GM18907 (cell line): Measurements from ENCODE around the gene FAM98A.

Experiments used
- ATAC-seq: cut with Tn5 transposase; IDR thresholded peaks from one replicate; pipeline ENCODE4 v1.9.1; 2021; ENCODE audit warnings: mild to moderate bottlenecking, moderate library complexity; ENCODE audit not compliant: unreplicated experiment

Gene FAM98A

DNA sequence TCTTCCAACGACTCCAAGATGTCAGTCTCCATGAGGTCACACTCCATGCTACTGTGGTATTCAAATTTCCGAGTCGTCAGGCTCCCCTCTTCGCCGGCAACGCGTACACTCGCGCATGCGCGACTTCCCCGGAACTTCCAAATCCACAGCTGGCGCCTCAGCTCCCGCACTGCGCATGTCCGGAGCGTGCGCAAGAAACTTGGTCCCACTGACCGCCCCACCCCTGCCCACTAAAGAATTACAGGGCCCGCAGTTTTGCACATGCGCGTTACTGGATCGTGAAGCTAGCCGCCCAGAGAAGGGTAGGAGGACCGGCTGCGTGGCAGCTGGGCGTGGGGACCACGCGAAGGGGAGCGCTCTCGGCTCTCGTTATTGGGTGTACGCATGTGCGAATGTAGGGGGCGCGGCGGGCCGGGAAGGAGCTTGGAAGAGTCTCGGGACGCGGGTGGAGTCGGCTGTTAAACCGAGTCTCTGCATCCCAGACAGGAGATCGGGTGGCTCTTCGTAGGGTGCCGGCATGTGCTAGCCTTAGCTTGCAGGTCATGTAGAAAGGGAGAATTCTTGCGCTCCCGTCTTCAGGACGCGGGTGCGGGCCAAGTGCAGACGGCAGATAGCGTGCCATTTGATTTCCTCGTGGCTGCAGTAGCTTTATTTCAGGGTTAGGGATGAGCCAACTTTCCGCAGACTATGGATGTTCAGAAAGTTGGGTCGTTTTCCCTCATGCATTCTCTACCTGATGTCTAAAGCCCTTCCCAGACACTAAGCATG lies at the start of gene FAM98A:
Gene FAM98A (minus strand): TSS at position 125 of the 768 bp plus-strand sequence. CDS start 78 bp downstream, at position 47.
- ATAC-seq: peak; percentile 96

DNA sequence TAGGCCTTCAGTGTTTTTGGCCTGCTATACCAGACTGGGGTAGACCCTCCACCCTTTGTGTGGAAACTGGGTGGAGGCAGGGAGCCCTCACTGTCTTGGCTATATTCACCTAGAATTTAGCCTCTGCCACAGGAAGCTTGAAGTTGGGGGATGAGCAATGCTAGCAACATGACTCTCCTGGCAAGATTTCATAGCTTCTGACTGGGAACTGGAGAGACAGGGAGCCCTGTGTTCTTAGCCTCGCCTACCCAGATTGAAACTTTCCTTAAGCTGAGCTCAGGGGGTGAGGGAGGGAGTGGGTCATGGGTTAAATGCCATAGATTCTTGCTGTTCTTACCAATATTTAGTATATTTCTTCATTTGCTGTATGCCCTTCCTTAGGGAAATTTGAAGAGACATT lies 46.8 kb upstream of the FAM98A start:
- no peak for ATAC-seq

DNA sequence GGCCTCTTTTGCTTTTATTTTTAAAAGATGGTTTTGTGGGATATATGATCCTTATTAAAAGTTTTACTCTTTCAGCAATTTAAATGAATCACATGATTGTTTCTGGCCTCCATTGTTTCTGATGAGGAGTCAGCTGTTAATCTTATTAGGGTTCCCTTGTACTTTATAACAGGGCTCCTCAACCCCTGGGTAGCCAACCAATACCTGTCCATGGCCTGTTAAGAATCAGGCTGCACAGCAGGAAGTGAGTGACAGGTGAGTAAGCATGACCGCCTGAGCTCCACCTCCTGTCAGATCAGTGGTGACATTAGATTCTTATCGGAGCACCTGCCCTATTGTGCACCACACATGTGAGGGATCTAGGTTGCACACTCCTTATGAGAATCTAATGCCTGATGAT lies 45.1 kb upstream of the FAM98A start:
- ATAC-seq: no peak

DNA sequence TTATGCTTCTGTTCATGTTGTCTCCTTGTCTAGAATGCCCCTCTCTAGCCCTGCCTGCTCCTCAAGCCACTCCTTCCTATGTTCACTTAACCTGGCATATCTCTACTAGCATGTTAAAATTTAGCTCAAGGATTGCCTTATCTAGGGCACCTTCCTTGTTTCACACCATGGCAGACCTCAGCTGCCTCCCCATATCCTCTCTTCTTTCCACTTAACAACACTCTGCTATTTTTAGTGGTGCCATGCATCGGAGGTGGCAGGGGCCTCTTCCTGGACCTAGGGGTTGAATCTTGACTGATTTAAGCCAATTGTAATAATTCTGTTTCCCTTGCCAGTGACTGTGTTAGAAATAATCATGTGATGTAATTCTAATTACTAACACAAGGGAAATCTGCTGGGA lies 36.9 kb upstream of the FAM98A start:
- no peak for ATAC-seq

DNA sequence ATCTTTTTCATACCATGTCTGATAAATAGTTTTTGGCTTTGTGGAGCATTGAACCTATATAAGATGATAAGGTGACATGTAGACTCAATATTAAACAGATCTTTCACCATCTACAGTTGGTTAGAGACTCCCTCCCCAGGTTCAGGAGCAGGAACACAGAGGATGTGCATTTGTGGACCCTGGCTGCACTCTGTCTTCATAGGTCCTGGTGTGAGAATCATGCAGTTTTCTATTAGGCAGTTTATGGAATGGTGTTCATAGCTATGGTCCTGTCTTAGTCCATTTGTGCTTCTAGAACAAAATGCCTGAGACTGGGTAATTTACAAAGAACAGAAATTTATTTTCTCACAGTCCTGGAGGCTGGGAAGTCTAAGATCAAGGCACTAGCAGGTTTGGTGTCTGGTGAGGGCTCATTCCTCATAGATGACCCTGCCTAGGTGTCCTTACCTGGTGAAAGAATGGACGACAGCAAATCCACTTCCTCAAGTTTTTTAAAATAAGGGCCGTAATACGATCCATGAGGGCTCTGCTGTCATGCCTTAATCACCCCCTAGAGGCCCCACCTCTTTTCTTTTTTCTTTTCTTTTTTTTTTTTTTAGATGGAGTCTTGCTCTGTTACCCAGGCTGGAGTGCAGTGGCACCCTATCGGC lies 35.3 kb upstream of the FAM98A start:
- no peak for ATAC-seq

DNA sequence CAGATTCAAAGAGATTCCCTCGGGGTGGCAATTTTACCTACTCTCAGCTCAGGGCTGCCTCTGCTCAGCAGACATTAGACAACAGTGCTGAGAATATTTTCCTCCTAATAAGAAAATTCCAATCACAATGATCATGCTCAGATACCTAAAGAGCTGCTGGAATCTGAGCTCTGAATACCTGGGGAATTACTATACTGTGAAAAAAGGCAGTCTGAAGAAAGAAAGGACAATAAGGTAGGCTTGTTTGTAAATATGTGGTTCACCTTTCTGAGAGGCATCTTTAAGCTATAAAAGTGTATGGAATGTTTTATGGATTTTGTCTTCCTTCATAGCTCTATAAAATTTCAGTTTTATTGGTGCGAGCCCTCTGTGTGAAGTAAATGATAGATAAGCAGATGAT lies 34.2 kb upstream of the FAM98A start:
- no peak for ATAC-seq

DNA sequence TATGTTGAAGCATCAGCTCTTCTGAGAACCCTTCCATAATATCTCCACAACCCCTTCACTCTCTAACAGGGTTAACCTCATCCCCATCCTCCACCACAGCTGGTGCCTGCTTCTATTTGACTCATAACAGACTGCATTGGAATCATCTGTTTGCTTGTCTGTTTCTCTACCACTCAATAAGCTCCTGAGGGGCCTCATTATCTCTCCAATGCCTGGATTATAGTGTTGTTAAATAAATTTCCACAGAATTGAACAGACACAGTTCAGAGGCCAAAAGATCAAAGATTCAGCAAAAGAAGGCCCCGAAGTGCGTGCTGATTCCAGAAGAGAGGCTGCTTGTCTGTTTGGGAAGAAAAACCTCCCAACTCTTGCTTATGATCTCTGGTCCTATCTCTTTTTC lies 33.7 kb upstream of the FAM98A start:
- no peak for ATAC-seq

DNA sequence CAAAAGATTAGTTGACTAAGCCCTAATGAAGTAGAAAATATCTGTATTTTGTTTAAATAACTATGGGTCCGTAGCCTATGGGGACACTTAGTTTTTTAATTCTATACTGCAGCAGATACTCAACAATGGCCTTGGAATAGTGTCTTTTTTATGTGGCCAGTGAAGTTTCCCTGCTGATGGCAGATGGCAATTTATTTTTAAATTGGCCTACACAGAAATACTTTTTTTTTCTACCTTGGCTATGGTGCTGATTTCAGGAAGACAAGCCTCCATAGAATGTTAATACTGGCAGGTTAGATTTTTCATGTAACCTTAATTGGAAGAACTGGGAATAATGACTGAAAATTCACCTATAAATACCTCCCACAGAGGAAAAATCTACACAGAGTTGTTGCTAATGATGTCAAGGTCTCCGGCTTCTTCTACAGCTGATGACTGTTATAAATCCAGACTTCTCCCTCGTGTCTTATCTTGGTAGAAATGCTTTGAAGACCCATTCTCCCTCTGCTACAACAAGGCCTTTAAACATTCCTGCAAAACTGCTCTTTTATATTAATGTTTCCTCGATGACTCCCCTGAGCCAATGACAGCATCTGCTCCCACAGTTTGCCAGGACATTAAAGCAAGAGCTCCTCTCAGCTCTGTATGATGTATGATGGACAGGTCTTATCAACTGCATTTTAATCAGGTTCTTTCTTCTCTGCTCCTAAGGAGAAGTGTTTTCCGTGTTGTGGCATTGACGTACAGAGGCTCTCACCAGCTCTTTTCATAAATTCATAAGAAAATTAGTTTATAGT lies 29.1 kb upstream of the FAM98A start:
- ATAC-seq: no peak

DNA sequence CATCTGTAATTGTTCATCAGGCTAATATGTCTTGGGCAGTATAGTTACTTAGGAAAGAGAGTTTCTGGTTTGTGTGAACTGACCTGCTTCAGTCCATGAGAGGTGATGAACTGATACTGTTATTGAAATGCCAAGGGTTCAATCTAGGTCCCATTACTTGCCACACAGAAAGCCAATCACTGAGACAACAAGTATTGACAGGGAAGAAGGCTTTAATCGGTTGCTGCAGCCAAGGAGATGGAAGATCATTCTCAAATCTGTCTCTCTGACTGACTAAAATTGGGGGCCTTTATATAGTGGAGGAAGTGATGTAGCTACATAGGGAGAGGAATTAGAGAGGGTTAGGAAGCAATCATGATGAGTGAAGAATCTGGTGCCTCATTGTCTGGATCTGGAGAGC lies 19.9 kb upstream of the FAM98A start:
- ATAC-seq: no peak

DNA sequence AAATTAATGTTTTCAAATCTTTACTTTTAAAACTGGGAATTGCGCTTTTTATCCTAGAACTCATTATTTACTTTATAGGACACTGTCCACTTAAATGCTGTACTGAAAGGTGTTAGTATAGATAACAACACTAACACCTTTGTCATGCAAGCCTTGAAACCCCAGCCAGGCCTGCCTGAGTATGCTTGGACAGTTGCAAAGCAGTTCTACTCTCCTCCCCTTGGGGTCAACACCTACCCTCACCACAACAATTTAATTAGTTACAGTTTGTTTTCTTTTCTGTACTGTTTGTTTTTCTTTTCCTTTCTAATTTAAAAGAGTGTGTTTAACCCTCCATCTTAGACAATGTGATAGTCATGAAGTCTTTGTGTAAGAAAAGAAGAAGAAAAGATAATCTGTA lies 18.9 kb upstream of the FAM98A start:
- no peak for ATAC-seq

DNA sequence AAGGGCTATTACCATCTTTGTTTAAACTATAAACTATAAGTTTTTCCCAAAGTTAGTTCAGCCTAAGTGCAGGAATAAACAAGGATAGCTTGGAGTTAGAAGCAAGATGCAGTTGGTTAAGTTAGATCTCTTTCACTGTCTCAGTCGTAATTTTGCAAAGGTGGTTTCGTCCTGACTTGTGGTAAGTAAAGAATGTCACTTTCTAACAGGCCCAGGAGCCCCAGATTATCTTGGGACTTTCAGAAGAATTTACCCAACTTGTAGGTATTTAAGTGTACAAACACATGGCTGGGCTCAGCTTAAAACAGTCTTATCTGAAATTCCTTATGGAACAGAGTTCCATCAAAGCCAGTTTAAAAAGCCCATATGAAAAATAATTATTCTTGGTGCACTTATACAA lies 18.3 kb upstream of the FAM98A start:
- ATAC-seq: no peak

DNA sequence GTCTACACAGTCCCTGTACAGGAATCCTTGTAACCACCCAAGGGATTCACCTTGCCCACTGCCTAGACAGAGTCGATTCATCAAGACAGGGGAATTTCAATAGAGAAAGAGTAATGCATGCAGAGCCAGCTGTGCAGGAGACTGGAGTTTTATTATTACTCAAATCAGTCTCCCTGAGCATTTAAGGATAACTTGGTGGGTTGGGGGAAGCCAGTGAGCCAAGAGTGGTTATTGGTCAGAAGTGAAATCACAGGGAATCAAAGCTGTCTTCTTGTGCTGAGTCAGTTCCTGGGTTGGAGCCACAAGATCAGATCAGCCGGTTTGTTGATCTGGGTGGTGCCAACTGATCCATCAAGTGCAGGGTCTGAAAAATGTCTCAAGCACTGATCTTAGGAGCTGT lies 17.8 kb upstream of the FAM98A start:
- no peak for ATAC-seq

DNA sequence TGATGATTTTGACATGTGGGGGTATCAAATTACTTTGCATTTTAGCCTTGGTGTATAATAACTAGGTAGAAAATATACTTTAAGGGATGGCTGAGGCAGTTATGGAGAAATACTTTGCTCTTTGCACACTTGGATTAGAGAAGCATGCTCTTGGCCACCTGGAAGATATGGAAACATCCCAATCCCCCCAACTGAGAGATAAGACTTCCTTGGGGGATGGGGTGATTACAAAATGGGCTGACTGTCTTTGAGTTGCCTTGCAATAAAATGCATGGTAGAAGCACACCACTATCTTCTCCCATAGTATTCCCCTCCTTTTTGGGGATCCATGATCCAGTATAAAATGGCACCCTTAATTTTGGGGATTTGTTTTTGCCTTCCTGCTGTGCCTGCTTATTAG lies 15.1 kb upstream of the FAM98A start:
- no peak for ATAC-seq

DNA sequence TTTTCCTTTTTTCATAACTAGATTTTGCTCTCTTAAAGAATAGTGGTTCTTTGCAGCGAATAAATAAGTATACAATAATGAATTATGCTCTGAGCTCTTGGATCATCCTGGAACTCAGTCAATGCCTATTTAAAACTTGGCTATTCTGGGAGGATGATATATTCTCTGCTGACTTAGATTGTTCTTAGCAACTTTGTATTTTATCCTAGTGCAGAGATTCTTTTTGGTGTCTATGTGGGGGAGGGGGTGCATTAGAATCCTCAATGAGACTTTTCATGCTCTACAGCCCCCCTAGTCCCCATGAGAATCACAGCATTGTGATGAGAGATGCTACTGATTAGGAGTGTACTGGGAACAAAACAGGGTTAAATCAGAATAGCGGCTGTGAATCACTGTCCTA lies 8.8 kb upstream of the FAM98A start:
- ATAC-seq: no peak

DNA sequence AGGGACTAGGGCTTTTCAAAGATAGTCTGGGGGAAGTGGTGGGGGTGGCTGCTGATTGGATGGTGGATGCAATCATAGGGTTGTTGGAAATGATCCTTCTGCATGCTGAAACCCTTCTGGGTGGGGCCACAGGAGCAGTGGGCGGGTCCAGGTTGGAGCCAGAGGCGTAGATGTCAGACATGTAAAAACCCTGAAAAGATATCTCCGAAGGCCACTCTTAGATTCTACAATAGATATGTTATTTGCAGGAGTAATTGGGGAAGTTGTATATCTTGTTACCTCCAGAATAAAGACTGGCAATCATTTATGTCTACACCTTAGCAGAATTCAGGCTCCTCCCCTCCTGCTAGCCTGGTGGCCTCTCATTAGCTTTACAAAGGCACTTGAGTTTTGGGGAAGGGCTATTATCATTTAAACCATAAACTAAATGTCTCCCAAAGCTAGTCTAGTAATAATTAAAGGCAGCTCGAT lies 8.2 kb upstream of the FAM98A start:
- ATAC-seq: no peak

DNA sequence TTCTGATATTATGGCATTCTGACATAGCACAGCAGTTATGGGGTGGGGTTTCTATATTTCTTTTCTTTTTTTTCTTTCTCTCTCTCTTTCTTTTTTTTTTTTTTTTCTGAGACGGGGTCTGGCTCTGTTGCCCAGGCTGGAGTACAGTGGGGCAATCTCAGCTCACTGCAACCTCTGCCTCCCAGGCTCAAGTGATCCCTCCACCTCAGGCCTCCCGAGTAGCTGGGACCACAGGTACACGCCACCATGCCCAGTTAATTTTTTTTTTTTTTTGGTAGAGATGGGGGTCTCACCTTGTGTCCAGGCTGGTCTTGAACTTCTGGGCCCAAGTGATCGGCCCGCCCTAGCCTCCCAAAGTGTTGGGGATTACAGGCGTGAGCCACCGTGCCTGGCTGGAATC lies 7.5 kb upstream of the FAM98A start:
- no peak for ATAC-seq

DNA sequence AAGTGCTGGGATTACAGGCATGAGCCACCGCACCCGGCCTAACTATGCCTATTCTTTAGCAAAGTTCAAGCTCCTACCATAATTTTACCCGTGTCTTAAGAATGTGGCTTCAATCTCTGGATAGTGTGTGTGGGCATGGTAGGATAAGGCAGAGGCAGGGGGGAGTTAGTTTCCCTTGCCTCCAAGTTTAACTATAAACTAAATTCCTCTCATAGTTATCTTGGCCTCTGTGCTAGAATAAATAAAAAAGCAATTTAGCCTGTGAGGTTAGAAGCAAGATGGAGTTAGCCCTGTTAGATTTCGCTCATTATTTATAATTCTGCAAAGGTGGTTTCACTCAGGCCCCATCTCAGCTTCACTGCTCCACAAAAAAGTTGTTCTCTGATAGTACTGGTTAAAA lies 7.0 kb upstream of the FAM98A start:
- ATAC-seq: no peak

DNA sequence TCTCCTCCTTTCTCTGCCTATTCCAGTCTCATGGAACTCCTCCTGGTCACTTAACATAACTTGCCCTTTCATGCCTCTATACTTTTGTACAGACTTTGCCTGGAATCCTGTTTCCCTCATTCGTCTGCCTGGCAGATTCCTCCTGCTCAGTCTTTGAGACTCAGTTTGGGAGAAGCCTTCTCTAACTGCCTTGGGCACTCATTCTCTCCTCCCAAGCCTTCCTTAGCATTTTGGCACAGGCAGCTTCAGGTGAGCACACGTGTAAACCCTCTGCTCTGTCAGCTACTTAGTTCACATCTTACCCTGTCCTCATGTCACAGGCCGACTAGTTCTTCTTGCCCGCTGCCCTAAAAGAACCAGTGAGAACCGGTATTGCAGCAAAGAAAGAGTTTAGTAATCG lies 6.0 kb upstream of the FAM98A start:
- ATAC-seq: no peak

DNA sequence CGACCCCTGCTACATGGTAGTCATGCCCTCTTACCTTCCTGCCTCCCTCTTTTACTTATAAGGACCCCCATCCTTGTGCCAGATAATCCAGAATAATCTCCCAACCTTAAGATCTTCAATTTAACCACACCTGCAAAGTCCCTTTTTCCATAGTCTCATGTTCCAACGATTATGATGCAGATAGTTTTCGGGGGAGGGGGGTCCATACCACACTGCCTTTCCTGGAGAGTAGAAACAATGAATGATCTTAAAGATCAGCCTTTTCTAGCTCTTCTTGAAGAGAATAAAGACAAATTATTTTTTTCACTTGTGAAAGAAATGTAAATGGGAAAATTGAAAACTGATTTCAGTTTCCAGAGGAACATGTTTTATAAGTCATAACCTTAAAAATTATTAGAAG lies 4.3 kb upstream of the FAM98A start:
- ATAC-seq: no peak

DNA sequence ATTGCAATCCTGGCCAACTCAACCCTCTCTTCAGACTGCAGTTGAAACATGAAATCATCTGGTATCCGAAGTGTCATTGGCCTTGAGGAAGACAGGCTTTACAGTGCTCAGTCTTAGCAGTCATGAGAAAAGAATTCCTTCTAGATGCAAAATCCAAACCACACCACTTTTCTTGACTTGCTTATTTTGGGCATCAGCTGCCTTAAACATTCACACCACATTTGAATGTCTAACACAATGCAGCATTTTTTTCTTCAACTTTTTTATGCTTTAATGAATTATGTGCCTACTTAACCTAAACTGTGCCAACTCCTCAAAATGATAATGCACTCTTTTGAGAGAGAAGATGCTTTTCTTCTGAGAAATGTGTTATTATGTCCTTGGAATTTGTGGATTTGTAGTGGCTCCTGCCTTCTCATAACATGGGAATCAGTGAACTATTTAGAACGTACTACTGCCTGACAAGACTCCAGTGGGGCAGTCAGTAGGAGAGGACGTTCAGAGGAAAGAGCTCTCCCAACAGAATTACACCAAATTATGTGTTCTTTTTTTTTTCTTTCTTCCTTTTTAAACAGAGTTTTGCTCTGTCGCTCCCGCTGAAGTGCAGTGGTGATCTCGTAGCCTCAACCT lies 3.2 kb upstream of the FAM98A start:
- no peak for ATAC-seq

DNA sequence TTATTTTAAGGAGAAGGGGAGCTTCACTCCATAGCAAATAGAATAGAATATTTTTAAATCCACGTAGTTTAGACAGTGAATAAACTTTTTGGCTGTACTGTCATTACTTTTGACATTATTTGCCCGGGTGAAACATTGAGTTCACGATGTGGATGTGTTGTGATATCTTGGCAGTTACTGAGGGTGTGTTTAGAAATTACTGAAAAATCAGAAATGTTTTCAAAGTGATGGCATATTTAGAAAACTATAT lies 769 bp upstream of the FAM98A start:
- no peak for ATAC-seq
